Stimulated activated CD4-positive, alpha-beta T cell treated with anti-CD3 and anti-CD28 coated beads, Interleukin-12 subunit alpha, Interleukin-12 subunit beta, amount 100 ng/mL, for 24 hours (primary cell): Measurements from ENCODE around the gene PSME2.

ENCODE experiments used
- DNase-seq, 2 experiments: peaks; one replicate each; pipeline ENCODE4 v3.0.0-alpha.2; 2020; ENCODE audit warnings: low read depth in 2 of 2

The PSME2 gene

GRCh38 chr14:24146453-24146977 is at the start of gene PSME2:
Gene PSME2 (minus strand): TSS chr14:24146610. CDS start chr14:24146581, 29 bp downstream.
- DNase-seq, result peak; percentile 78 to 93

- peak; percentile 78 to 79 for DNase-seq
These were observed 49.0 kb upstream of the PSME2 start, which contains the start of gene TM9SF1 for GRCh38 chr14:24195186-24196070. Gene TM9SF1 (minus strand): TSS chr14:24195441. CDS start chr14:24195019, 422 bp downstream.

- DNase-seq, result no peak
These were observed 48.4 kb upstream of the PSME2 start for GRCh38 chr14:24194873-24195185.

- DNase-seq, result no peak
These were observed 47.9 kb upstream of the PSME2 start for GRCh38 chr14:24194186-24194872.

GRCh38 chr14:24192933-24193332 is 46.5 kb upstream of the PSME2 start:
- no peak for DNase-seq

GRCh38 chr14:24190416-24190815 is 44.0 kb upstream of the PSME2 start:
- DNase-seq, result no peak

GRCh38 chr14:24189460-24189859 is 43.0 kb upstream of the PSME2 start:
- DNase-seq, result no peak

- DNase-seq, result no peak
These were observed 42.6 kb upstream of the PSME2 start for GRCh38 chr14:24189059-24189375.

GRCh38 chr14:24188251-24189058 is 42.0 kb upstream of the PSME2 start, which contains the start of gene IPO4:
Gene IPO4 (minus strand): TSS chr14:24188816. CDS start chr14:24188787, 29 bp downstream.
- DNase-seq, result peak; percentile 94 to 95

- DNase-seq, result no peak
These were observed 41.1 kb upstream of the PSME2 start for GRCh38 chr14:24187539-24187915.

- DNase-seq, result no peak
These were observed 40.6 kb upstream of the PSME2 start for GRCh38 chr14:24186831-24187538.

GRCh38 chr14:24185741-24186140 is 39.3 kb upstream of the PSME2 start:
- DNase-seq, result no peak

GRCh38 chr14:24185026-24185425 is 38.6 kb upstream of the PSME2 start:
- no peak for DNase-seq

GRCh38 chr14:24184104-24184970 is 37.9 kb upstream of the PSME2 start:
- DNase-seq, result no peak

GRCh38 chr14:24183014-24183481 is 36.6 kb upstream of the PSME2 start:
- DNase-seq, result no peak

- DNase-seq, result no peak
These were observed 35.9 kb upstream of the PSME2 start for GRCh38 chr14:24182110-24182882.

GRCh38 chr14:24181371-24182077 is 35.1 kb upstream of the PSME2 start:
- DNase-seq, result no peak

GRCh38 chr14:24179961-24180796 is 33.8 kb upstream of the PSME2 start:
- no peak for DNase-seq
